ENCODE measurements around the gene PPP3CB. TPM values are rescaled to one million over a fixed set of nuclear protein-coding genes. Genes with fewer than 3 reads are reported as not detected.
"Not testable (repeated sequence)": the region's sequence is repeated elsewhere in the genome, so short reads cannot be mapped to it uniquely, and the experiment has no call there.

The PPP3CB gene
- total and polyA plus RNA-seq, 12 donors = 34.4 to 78.6 (median 64.1) TPM

DNA sequence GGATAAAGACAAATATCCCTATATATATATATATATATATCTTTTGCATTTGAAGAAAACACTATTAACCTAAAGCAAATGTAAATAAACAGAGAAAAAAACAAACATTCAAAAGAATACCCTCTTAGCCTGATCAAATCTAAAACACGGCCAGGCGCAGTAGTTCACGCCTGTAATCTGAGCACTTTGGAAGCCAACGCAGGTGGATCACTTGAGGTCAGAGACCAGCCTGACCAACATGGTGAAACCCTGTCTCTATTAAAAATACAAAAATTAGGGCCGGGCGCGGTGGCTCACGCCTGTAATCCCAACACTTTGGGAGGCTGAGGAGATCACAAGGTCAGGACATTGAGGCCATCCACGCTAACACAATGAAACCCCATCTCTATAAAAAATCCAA lies 91.1 kb downstream of the PPP3CB start:
- 93 to 97% methylated on average over 9 of the region's 9 CpGs for WGBS, 2 donors
- Histone ChIP-seq H3K4me1 (peaks cover 0 to 38% (median 29%) of the 10 kb centered on the region in 9 donors), H3K36me3 (peaks cover 0 to 24% (median 0%) of the 10 kb centered on the region in 9 donors), H3K27ac (no peak overlapping the region), H3K4me3 (no peak overlapping the region), H3K9me3 (no peaks in the 10 kb centered on the region), H3K27me3 (no peaks in the 10 kb centered on the region)
- DNase-seq (no peak), ATAC-seq (no peak)
- intact Hi-C loops (cut with DNase I) = no loop called here
- TF ChIP-seq, protein P1, sequence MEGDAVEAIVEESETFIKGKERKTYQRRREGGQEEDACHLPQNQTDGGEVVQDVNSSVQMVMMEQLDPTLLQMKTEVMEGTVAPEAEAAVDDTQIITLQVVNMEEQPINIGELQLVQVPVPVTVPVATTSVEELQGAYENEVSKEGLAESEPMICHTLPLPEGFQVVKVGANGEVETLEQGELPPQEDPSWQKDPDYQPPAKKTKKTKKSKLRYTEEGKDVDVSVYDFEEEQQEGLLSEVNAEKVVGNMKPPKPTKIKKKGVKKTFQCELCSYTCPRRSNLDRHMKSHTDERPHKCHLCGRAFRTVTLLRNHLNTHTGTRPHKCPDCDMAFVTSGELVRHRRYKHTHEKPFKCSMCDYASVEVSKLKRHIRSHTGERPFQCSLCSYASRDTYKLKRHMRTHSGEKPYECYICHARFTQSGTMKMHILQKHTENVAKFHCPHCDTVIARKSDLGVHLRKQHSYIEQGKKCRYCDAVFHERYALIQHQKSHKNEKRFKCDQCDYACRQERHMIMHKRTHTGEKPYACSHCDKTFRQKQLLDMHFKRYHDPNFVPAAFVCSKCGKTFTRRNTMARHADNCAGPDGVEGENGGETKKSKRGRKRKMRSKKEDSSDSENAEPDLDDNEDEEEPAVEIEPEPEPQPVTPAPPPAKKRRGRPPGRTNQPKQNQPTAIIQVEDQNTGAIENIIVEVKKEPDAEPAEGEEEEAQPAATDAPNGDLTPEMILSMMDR (IDR thresholded peaks at IDR 0.05) = no peak

GRCh38 chr10:73401636-73402035 lies 94.2 kb downstream of the PPP3CB start:
- TF ChIP-seq, protein P1 (IDR thresholded peaks at IDR 0.05) = no peak
- intact Hi-C loops (cut with DNase I) = no loop called here
- H3K4me3 ChIP-seq = no peak overlapping the region
- WGBS, 2 donors = 96 to 98% methylated on average over 6 of the region's 6 CpGs
- H3K27me3 ChIP-seq = no peaks in the 10 kb centered on the region
- no peak for ATAC-seq
- H3K4me1 ChIP-seq = peaks cover 0 to 39% (median 7%) of the 10 kb centered on the region in 9 donors
- H3K27ac ChIP-seq = no peak overlapping the region
- no peaks in the 10 kb centered on the region for H3K9me3 ChIP-seq
- DNase-seq = no peak
- H3K36me3 ChIP-seq = peaks cover 0 to 41% (median 8%) of the 10 kb centered on the region in 9 donors

- TF ChIP-seq, protein P1 (IDR thresholded peaks at IDR 0.05) = no peak
- Histone ChIP-seq H3K4me1 (peaks cover 0 to 31% (median 5%) of the 10 kb centered on the region in 9 donors), H3K9me3 (no peaks in the 10 kb centered on the region), H3K36me3 (peaks cover 0 to 66% (median 30%) of the 10 kb centered on the region in 9 donors), H3K27me3 (no peaks in the 10 kb centered on the region), H3K27ac (peak overlapping the region in 3 of 10 donors; percentile 27 to 41 (median 27)), H3K4me3 (no peak overlapping the region)
- DNase-seq (no peak), ATAC-seq (peak in 3 of 8 donors; percentile 68 to 85 (median 82))
- intact Hi-C loops (cut with DNase I) = no loop called here
- WGBS, 2 donors = 51 to 57% methylated on average over 4 of the region's 4 CpGs
Observed at GRCh38 chr10:73399063-73399462, 96.8 kb downstream of the PPP3CB start.

DNA sequence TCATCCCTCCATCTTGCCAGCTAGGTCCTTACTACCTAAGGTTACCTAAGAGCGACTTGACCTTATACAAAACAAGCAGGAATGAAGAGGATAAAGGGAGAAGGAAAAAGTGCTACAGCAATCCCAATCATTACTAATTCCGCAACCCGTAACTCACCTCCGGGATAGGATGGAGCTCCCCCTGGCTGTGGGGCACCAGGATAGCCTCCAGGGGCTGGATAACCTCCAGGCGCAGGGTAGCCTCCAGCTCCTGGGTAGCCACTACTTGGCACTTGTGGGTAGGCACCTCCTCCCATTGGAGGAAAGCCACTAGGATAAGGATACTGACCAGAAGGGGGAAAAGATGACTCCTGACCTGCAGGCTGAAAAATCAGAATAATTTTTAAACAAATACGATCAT lies 97.8 kb downstream of the PPP3CB start:
- no peak overlapping the region for H3K4me3 ChIP-seq
- DNase-seq (no peak), ATAC-seq (no peak)
- peaks cover 0 to 5% (median 0%) of the 10 kb centered on the region in 11 donors for H3K9me3 ChIP-seq
- no peaks in the 10 kb centered on the region for H3K27me3 ChIP-seq
- WGBS, 2 donors = 97 to 98% methylated on average over 6 of the region's 6 CpGs
- H3K27ac ChIP-seq = no peak overlapping the region
- H3K4me1 ChIP-seq = peaks cover 0 to 24% (median 3%) of the 10 kb centered on the region in 9 donors
- TF ChIP-seq, protein P1 (IDR thresholded peaks at IDR 0.05) = peak in 1 of 9 donors; percentile 4
- H3K36me3 ChIP-seq = peaks cover 0 to 72% (median 30%) of the 10 kb centered on the region in 9 donors
- intact Hi-C loops (cut with DNase I) = no loop called here

DNA sequence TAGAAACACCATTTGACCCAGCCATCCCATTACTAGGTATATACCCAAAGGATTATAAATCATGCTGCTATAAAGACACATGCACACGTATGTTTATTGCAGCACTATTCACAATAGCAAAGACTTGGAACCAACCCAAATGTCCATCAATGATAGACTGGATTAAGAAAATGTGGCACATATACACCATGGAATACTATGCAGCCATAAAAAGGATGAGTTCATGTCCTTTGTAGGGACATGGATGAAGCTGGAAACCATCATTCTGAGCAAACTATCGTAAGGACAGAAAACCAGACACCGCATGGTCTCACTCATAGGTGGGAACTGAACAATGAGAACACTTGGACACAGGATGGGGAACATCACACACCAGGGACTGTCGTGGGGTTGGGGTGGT lies 101.5 kb downstream of the PPP3CB start:
- H3K27me3 ChIP-seq; H3K9me3 ChIP-seq; ATAC-seq; H3K4me3 ChIP-seq; H3K27ac ChIP-seq; DNase-seq; intact Hi-C loops (cut with DNase I); H3K4me1 ChIP-seq: not testable (repeated sequence)
- 94 to 98% methylated on average over 3 of the region's 4 CpGs for WGBS, 2 donors
- peaks cover 0 to 90% (median 51%) of the 10 kb centered on the region in 9 donors for H3K36me3 ChIP-seq

Data from heart right ventricle (tissue), 16 donors.